ENCODE data around the gene MYO7A. TPM values are rescaled to one million over a fixed set of nuclear protein-coding genes. Genes with fewer than 3 reads are reported as not detected.
A peak's percentile ranks its signal among the peaks of the same experiment; 100 is the strongest.

Gene MYO7A
- total RNA-seq = 10 to 100 TPM; 13.4 to 29.9 (median 18.0) TPM

DNA sequence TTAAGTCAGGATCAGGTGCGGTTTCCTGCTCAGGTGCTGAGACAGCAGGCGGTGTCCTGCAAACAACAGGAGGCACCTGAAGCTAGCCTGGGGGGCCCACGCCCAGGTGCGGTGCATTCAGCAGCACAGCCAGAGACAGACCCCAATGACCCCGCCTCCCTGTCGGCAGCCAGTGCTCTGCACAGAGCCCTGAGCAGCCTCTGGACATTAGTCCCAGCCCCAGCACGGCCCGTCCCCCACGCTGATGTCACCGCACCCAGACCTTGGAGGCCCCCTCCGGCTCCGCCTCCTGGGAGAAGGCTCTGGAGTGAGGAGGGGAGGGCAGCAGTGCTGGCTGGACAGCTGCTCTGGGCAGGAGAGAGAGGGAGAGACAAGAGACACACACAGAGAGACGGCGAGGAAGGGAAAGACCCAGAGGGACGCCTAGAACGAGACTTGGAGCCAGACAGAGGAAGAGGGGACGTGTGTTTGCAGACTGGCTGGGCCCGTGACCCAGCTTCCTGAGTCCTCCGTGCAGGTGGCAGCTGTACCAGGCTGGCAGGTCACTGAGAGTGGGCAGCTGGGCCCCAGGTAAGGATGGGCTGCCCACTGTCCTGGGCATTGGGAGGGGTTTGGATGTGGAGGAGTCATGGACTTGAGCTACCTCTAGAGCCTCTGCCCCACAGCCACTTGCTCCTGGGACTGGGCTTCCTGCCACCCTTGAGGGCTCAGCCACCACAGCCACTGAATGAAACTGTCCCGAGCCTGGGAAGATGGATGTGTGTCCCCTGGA is at the start of gene MYO7A:
Gene MYO7A, plus strand, starts transcription at position 327 of the 772 bp plus-strand sequence. CDS start 2,389 bp downstream, outside the sequence.
- ATAC-seq (ENCODE audit: low FRiP score) (no peak), DNase-seq (ENCODE audit: low spot score) (no peak)
- TF ChIP-seq, protein P1, sequence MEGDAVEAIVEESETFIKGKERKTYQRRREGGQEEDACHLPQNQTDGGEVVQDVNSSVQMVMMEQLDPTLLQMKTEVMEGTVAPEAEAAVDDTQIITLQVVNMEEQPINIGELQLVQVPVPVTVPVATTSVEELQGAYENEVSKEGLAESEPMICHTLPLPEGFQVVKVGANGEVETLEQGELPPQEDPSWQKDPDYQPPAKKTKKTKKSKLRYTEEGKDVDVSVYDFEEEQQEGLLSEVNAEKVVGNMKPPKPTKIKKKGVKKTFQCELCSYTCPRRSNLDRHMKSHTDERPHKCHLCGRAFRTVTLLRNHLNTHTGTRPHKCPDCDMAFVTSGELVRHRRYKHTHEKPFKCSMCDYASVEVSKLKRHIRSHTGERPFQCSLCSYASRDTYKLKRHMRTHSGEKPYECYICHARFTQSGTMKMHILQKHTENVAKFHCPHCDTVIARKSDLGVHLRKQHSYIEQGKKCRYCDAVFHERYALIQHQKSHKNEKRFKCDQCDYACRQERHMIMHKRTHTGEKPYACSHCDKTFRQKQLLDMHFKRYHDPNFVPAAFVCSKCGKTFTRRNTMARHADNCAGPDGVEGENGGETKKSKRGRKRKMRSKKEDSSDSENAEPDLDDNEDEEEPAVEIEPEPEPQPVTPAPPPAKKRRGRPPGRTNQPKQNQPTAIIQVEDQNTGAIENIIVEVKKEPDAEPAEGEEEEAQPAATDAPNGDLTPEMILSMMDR (IDR thresholded peaks at IDR 0.05) = no peak

DNA sequence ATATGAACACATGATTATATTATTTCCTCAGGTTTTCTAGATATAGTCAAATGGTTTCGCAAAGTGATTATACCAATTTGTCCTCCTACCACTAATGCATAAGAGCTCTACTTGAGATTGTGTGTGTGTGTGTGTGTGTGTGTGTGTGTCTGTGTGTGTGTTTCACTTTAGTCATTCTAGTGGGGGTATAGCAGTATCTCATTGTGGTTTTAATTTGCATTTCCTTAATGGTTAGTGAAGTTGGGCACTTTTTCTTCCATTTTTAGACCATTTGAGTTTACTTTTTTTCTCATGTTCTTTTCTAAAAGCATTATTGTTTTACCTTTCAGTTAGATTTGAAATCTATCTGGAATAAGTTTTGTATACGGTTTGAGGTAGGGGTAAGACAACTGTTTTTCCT is 48.4 kb upstream of the MYO7A start:
- no peak for ATAC-seq (ENCODE audit: low FRiP score)
- TF ChIP-seq, protein P1 (IDR thresholded peaks at IDR 0.05) = no peak
- DNase-seq (ENCODE audit: low spot score) = no peak

DNA sequence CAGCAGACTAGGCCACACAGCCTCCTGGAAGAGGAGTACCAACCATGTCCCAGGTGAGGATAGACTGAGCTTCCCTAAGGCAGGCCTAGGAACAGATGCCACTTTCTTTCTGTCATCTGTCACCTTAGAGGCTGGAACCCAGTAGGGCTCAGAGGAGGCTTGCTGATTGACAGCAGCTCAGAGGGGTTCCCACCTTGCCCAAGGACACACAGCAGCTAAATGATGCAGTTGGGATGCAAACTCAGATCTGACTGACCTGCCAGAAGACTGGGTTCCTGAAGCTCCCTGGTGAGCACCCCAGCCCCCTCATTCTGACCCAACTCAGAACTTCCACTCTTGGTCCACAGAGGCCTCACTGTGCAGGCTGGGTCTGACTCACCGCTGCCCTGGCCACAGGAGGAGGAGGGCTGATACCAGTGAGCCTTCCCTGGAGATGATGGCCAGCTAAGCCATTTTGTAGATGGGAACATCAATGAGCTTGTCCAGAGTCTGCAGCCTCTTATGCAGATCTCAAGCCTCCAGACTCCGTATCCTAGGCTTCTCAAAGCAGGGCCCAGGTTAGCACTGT is 47.3 kb upstream of the MYO7A start:
- peak; percentile 17 for DNase-seq (ENCODE audit: low spot score)
- ATAC-seq (ENCODE audit: low FRiP score) = no peak
- TF ChIP-seq, protein P1 (IDR thresholded peaks at IDR 0.05) = no peak

DNA sequence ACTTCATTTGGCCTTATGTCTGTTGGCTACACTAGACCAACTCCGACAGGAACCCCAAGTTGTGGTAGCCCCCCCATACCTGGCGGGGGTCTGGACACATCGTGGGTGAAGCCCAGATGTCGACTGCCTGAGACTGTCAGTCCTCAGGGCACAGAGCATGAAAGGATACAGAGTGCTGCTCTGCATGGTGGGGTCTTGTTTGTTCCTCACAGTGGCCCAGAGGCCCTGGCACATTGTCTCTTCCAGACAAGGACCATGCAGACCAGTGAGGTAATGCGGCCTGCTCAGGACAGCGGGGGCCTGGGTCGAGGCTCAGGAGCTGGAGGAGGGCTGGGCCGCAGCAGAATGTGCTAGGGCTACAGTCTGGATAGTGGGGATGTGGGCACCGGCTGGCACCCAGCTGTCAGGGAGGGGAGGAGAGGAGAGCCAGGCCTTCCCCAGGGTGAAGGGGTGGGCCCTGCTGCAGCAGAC is 46.6 kb upstream of the MYO7A start:
- ATAC-seq (ENCODE audit: low FRiP score) (peak; percentile 26), DNase-seq (ENCODE audit: low spot score) (peak; percentile 6)
- TF ChIP-seq, protein P1 (IDR thresholded peaks at IDR 0.05) = no peak

DNA sequence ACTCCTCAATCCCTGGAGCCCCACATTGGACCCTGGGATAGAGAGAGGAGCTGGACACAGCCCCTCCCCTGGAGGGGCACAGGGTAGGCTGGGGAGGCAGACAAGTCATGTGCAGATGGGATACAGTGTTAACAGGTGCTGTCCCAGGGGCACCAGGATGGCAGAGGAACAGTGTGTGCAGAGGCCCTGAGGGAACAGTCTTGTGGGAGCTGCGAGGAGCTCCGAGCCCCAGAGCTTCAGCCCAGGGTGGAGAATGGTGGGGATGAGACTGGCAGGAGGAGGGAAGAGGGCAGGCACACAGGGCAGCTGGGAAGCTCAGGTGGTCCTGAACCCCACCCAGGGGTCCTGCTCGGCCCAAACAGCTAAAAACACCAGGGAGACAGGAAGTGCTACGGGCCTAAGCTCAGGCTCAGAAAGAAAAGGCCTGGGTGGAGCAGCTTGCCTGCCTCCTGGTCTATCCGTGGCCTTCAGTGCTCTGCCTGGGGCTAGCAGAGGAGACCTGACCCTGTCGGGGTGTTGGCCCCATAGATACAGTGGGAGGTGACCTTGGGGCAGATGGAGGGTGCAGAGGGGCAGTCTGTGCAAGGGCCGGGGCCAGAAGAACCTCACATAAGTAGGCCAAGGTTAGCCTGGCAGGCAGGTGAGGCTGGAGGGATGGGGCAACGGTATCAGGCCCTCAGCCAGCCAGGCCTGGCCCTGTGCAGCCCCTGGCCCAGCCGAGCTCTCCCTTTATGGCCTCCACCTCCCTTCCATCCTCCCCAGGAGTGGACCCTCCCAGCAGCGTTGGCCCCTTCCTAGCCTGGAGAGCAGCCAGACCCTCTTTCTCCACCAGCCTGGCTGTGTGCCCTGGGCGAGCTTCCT is 45.8 kb upstream of the MYO7A start:
- TF ChIP-seq, protein P1 (IDR thresholded peaks at IDR 0.05) = no peak
- ATAC-seq (ENCODE audit: low FRiP score) (no peak), DNase-seq (ENCODE audit: low spot score) (peak; percentile 5)

DNA sequence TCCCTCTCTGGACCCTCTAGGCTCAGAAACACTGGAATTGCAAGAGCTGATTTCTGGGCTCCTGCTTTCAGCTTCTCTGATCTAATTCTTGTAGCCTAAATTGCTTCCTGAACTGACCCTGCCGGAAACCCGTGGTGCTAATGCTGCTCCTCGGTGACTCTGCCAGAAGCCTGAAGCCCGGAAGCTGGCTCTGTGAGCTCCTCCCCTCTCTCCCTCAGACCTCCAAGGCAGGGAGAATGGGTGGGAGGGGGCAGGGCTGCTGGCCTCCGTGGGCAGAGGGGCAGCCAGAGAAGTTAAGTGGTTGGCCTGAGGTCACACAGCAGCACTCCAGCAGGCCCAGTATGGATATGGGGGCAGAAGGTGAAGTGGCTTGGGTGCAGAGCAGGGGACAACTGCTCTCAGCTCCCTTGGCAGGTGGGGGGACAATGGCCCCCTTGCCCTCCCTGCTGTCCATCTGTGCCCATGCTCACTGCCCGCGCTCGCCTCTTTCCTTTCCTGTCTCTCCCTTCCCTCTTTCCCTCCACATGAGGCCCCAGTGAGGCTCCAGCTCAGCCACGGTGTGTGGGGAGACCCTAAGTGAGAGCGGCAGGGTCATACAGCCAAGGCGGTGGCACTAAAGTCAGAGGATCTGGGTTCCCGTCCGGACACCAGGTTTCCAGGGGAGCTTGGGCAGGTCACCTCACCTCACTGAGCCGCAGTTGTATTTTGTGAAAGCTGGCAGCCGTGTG is 45.0 kb upstream of the MYO7A start:
- ATAC-seq (ENCODE audit: low FRiP score) (no peak), DNase-seq (ENCODE audit: low spot score) (no peak)
- TF ChIP-seq, protein P1 (IDR thresholded peaks at IDR 0.05) = no peak

Measured in omental fat pad (tissue), 4 donors.